ENCODE measurements around the gene FNDC3B.

Gene FNDC3B

GRCh38 chr3:172121981-172122380, 82.6 kb downstream of the FNDC3B start:
- DNase-seq = no peak

GRCh38 chr3:172124271-172124670, 84.9 kb downstream of the FNDC3B start:
- no peak for DNase-seq

GRCh38 chr3:172125053-172125452, 85.7 kb downstream of the FNDC3B start:
- no peak for DNase-seq

- DNase-seq = no peak
These were observed 86.6 kb downstream of the FNDC3B start for GRCh38 chr3:172125963-172126457.

- no peak for DNase-seq
These were observed 87.4 kb downstream of the FNDC3B start for GRCh38 chr3:172126741-172127140.

GRCh38 chr3:172127141-172127540, 87.8 kb downstream of the FNDC3B start:
- no peak for DNase-seq

GRCh38 chr3:172127929-172128580, 88.7 kb downstream of the FNDC3B start:
- no peak for DNase-seq

GRCh38 chr3:172128858-172129257, 89.5 kb downstream of the FNDC3B start:
- no peak for DNase-seq

- no peak for DNase-seq
These were observed 90.1 kb downstream of the FNDC3B start for GRCh38 chr3:172129498-172129849.

- DNase-seq = no peak
These were observed 90.7 kb downstream of the FNDC3B start for GRCh38 chr3:172129850-172130716.

- no peak for DNase-seq
These were observed 91.3 kb downstream of the FNDC3B start for GRCh38 chr3:172130717-172131050.

GRCh38 chr3:172131746-172132145, 92.4 kb downstream of the FNDC3B start:
- no peak for DNase-seq

GRCh38 chr3:172132159-172132586, 92.8 kb downstream of the FNDC3B start:
- DNase-seq = no peak

GRCh38 chr3:172132721-172133311, 93.4 kb downstream of the FNDC3B start:
- DNase-seq = no peak

GRCh38 chr3:172133838-172134237, 94.5 kb downstream of the FNDC3B start:
- DNase-seq = no peak

GRCh38 chr3:172134352-172134751, 95.0 kb downstream of the FNDC3B start:
- no peak for DNase-seq

- DNase-seq = no peak
These were observed 95.8 kb downstream of the FNDC3B start for GRCh38 chr3:172135185-172135584.

GRCh38 chr3:172135820-172136219, 96.4 kb downstream of the FNDC3B start:
- DNase-seq = no peak

GRCh38 chr3:172136330-172136729, 97.0 kb downstream of the FNDC3B start:
- DNase-seq = no peak

GRCh38 chr3:172137287-172138192, 98.2 kb downstream of the FNDC3B start:
- DNase-seq = no peak

GRCh38 chr3:172138193-172138537, 98.8 kb downstream of the FNDC3B start:
- no peak for DNase-seq

GRCh38 chr3:172138792-172139507, 99.6 kb downstream of the FNDC3B start:
- no peak for DNase-seq

All from NCI-H1092 treated with DMSO at 0.1 percent for 48 hours (cell line).